Measurements from ENCODE around the gene KLHL21.
"Not testable (repeated sequence)": the region's sequence is repeated elsewhere in the genome, so short reads cannot be mapped to it uniquely, and the experiment has no call there.

Gene KLHL21

GRCh38 chr1:6624710-6625583, 22.3 kb upstream of the KLHL21 start, which contains the start of gene THAP3:
Gene THAP3, plus strand, starts transcription at chr1:6624868. Its CDS starts 351 bp downstream, at chr1:6625219.
- DNase-seq = peak; percentile 82

GRCh38 chr1:6623269-6623965, 20.7 kb upstream of the KLHL21 start:
- no peak for DNase-seq

GRCh38 chr1:6622396-6623152, 19.9 kb upstream of the KLHL21 start:
- no peak for DNase-seq

- DNase-seq = no peak
Observed at GRCh38 chr1:6621429-6622391, 19.0 kb upstream of the KLHL21 start.

GRCh38 chr1:6619045-6619444, 16.4 kb upstream of the KLHL21 start:
- DNase-seq = no peak

- peak; percentile 7 for DNase-seq
Observed at GRCh38 chr1:6614929-6615785, 12.5 kb upstream of the KLHL21 start.

GRCh38 chr1:6614019-6614928, 11.6 kb upstream of the KLHL21 start:
- DNase-seq = peak; percentile 62

GRCh38 chr1:6613361-6614018, 10.8 kb upstream of the KLHL21 start, which contains the start of gene PHF13:
Gene PHF13, plus strand, starts transcription at chr1:6613731. Its CDS starts 336 bp downstream, at chr1:6614067.
- peak; percentile 98 for DNase-seq

GRCh38 chr1:6612641-6613360, 10.1 kb upstream of the KLHL21 start:
- peak; percentile 79 for DNase-seq

GRCh38 chr1:6603915-6604558, 1.4 kb upstream of the KLHL21 start:
- no peak for DNase-seq

GRCh38 chr1:6603238-6603914, 707 bp upstream of the KLHL21 start:
- no peak for DNase-seq

- DNase-seq = peak; percentile 58
Observed at GRCh38 chr1:6601923-6602668, 573 bp downstream of the KLHL21 start.

GRCh38 chr1:6601049-6601922, 1.4 kb downstream of the KLHL21 start:
- DNase-seq = peak; percentile 39

- DNase-seq = peak; percentile 6
Observed at GRCh38 chr1:6600410-6601048, 2.1 kb downstream of the KLHL21 start.

- DNase-seq = not testable (repeated sequence)
Observed at GRCh38 chr1:6599991-6600390, 2.7 kb downstream of the KLHL21 start.

Measured in NCI-H69 (cell line).